Ovary (tissue), 9 donors: ENCODE measurements around the gene C2orf74. TPM values are rescaled to one million over a fixed set of nuclear protein-coding genes. Genes with fewer than 3 reads are reported as not detected.
"Not testable (repeated sequence)": the region's sequence is repeated elsewhere in the genome, so short reads cannot be mapped to it uniquely, and the experiment has no call there.

Experiments used
- DNase-seq, 5 donors: peaks; one replicate each; pipeline ENCODE4 v3.0.0-alpha.2; 2019 to 2020
- H3K27ac ChIP-seq, 2 donors: fragments of 200-600 bp; one replicate each; pipeline versions ENCODE4 v1.5.1 to v1.8.0; 2019 to 2022
- H3K27me3 ChIP-seq: fragments of 200-600 bp; one replicate; pipeline ENCODE4 v1.8.0; 2022
- H3K36me3 ChIP-seq: fragments of 200-600 bp; sonication (generic); one replicate; pipeline ENCODE4 v1.5.1; 2019
- H3K4me1 ChIP-seq: one replicate; pipeline ENCODE4 v1.8.1; 2013; ENCODE audit warnings: mild to moderate bottlenecking, moderate library complexity; ENCODE audit not compliant: insufficient read depth
- H3K4me3 ChIP-seq: fragments of 200-600 bp; sonication (generic); one replicate; pipeline ENCODE4 v1.5.1; 2017
- H3K9me3 ChIP-seq, 2 donors: fragments of 200-600 bp in 1 of 2; sonication (generic) in 1 of 2; one replicate each; pipeline versions ENCODE4 v1.5.1 to v1.8.1; 2013 to 2019; ENCODE audit warnings: mild to moderate bottlenecking in 1 of 2, moderate library complexity in 1 of 2
- EP300 ChIP-seq: sonication (generic); formaldehyde crosslinking; IDR thresholded peaks from one replicate; pipeline ENCODE4 v1.6.1; 2017; ENCODE audit warnings: antibody characterized with exemption
- POLR2A ChIP-seq: fragments of 450-650 bp; IDR thresholded peaks from one replicate; pipeline ENCODE4 v1.6.1; 2017; ENCODE audit warnings: antibody characterized with exemption, mild to moderate bottlenecking, moderate library complexity
- WGBS, 3 donors: extraction: QIAGEN DNeasy Blood & Tissue Kit in 1 of 3; methylation state at CpG; one replicate each; pipeline versions ENCODE4 v1.1.5 to v1.1.7; 2013 to 2017; 5-methylcytosine and 5-hydroxymethylcytosine counted together
- intact Hi-C, 4 donors: fragments of 100-400 bp; cut with DNase I; formaldehyde crosslinking; loops; one replicate each; pipeline versions ENCODE4 v1.11.0 to v1.15.1; 2022 to 2023
- polyA plus RNA-seq, 2 donors: library from polyadenylated mRNA; stranded (reverse); fragments of 200-250 nt in 1 of 2; fragments of 350-450 nt in 1 of 2; fragmentation: Illumina TruSeq in 1 of 2; extraction: RNeasy Lipid Tissue Mini Kit (QIAGEN cat#74804) in 1 of 2; gene quantifications; one replicate each; pipeline ENCODE4 v1.2.3, GENCODE V29; 2013 to 2014
- total RNA-seq, 7 donors: library from RNA; depleted of rRNA in 2 of 7; stranded (reverse); fragments of >200 nt in 2 of 7; fragmentation: NEBNext Ultra II Directional in 3 of 7; extraction: Animal tissue kit (Norgen Biotek cat#: 25700) in 3 of 7; gene quantifications; one replicate each; pipeline versions ENCODE4 v1.1.0 to v1.2.4, GENCODE V29; 2016 to 2023
- TF ChIP-seq, protein P1 (sequence below), 3 donors: fragments of 450-650 bp in 2 of 3; fragments of 200-600 bp in 1 of 3; IDR thresholded peaks; one replicate each; pipeline versions ENCODE4 v1.5.1 to v1.8.0; 2016 to 2022; ENCODE audit warnings: antibody characterized with exemption in 3 of 3, mild to moderate bottlenecking in 1 of 3
- donor health status: DM: no; HTN: no; CAD: no; lungs with moderate emphysema.
- donor health status: DM: no; HTN: no; CAD: no.
- donor health status: Bipolar disorder and iron deficiency.
- donor health status: DM: yes; HTN: yes; CAD: no.
- donor health status: DM: no; HTN: no; CAD: no.
- donor health status: DM: yes; HTN: yes; CAD: no.

Gene C2orf74
- total and polyA plus RNA-seq, 9 donors = 8.6 to 36.7 (median 18.5) TPM

GRCh38 chr2:61193670-61194561, 31.9 kb downstream of the C2orf74 start:
- no peak for DNase-seq
- no peak overlapping the region for H3K27ac ChIP-seq
- H3K4me3 ChIP-seq = no peak overlapping the region
- H3K4me1 ChIP-seq = peaks cover 2% of the 10 kb centered on the region
- WGBS, 3 donors = 75 to 82% (median 80%) methylated on average over 4 of the region's 4 CpGs
- H3K9me3 ChIP-seq = no peaks in the 10 kb centered on the region
- no peak for TF ChIP-seq EP300
- TF ChIP-seq, protein P1, sequence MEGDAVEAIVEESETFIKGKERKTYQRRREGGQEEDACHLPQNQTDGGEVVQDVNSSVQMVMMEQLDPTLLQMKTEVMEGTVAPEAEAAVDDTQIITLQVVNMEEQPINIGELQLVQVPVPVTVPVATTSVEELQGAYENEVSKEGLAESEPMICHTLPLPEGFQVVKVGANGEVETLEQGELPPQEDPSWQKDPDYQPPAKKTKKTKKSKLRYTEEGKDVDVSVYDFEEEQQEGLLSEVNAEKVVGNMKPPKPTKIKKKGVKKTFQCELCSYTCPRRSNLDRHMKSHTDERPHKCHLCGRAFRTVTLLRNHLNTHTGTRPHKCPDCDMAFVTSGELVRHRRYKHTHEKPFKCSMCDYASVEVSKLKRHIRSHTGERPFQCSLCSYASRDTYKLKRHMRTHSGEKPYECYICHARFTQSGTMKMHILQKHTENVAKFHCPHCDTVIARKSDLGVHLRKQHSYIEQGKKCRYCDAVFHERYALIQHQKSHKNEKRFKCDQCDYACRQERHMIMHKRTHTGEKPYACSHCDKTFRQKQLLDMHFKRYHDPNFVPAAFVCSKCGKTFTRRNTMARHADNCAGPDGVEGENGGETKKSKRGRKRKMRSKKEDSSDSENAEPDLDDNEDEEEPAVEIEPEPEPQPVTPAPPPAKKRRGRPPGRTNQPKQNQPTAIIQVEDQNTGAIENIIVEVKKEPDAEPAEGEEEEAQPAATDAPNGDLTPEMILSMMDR (IDR thresholded peaks at IDR 0.05) = no peak
- no peak for TF ChIP-seq POLR2A
- no peaks in the 10 kb centered on the region for H3K27me3 ChIP-seq
- H3K36me3 ChIP-seq = no peaks in the 10 kb centered on the region
- intact Hi-C loops = no loop called here

DNA sequence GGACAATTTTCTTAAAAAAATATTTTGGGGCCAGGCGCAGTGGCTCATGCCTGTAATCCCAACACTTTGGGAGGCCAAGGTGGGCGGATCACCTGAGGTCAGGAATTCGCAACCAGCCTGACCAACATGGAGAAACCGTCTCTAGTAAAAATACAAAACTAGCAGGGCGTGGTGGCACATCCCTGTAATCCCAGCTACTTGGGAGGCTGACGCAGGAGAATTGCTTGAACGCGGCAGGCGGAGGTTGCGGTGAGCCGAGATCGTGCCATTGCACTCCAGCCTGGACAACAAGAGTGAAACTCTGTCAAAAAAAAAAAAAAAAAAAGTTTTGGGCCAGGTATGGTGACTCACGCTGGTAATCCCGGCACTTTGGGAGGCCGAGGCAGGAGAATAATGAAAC, 32.7 kb downstream of the C2orf74 start:
- H3K4me3 ChIP-seq, H3K36me3 ChIP-seq, H3K4me1 ChIP-seq, H3K27ac ChIP-seq, H3K9me3 ChIP-seq, H3K27me3 ChIP-seq, DNase-seq, intact Hi-C loops: not testable (repeated sequence)
- WGBS, 3 donors = 90 to 98% (median 94%) methylated on average over 15 of the region's 15 CpGs

GRCh38 chr2:61196671-61197070, 34.7 kb downstream of the C2orf74 start:
- H3K36me3 ChIP-seq = no peaks in the 10 kb centered on the region
- peaks cover 2% of the 10 kb centered on the region for H3K4me1 ChIP-seq
- no peaks in the 10 kb centered on the region for H3K27me3 ChIP-seq
- 89 to 92% (median 91%) methylated on average over 7 of the region's 7 CpGs for WGBS, 3 donors
- intact Hi-C loops = no loop called here
- DNase-seq = no peak
- TF ChIP-seq POLR2A (no peak), EP300 (no peak)
- no peak overlapping the region for H3K4me3 ChIP-seq
- no peaks in the 10 kb centered on the region for H3K9me3 ChIP-seq
- H3K27ac ChIP-seq = no peak overlapping the region

GRCh38 chr2:61205132-61205531, 43.1 kb downstream of the C2orf74 start:
- no peaks in the 10 kb centered on the region for H3K4me1 ChIP-seq
- DNase-seq = no peak
- no peak overlapping the region for H3K4me3 ChIP-seq
- 90 to 91% (median 91%) methylated on average over 7 of the region's 7 CpGs for WGBS, 3 donors
- H3K27me3 ChIP-seq = no peaks in the 10 kb centered on the region
- intact Hi-C loops = loop anchor here in 1 of 4 donors (10.0 kb wide), 1 partner anchor 310 kb away; no protein-coding TSS in a partner anchor
- no peak overlapping the region for H3K27ac ChIP-seq
- no peaks in the 10 kb centered on the region for H3K36me3 ChIP-seq
- no peaks in the 10 kb centered on the region for H3K9me3 ChIP-seq
- TF ChIP-seq, protein P1 (IDR thresholded peaks at IDR 0.05) = no peak
- TF ChIP-seq POLR2A = no peak
- no peak for TF ChIP-seq EP300

- 87 to 95% (median 90%) methylated on average over 5 of the region's 5 CpGs for WGBS, 3 donors
- intact Hi-C loops = no loop called here
- no peaks in the 10 kb centered on the region for H3K36me3 ChIP-seq
Measured at GRCh38 chr2:61210332-61210981, 48.5 kb downstream of the C2orf74 start.

More at GRCh38 chr2:61210332-61210981, 48.5 kb downstream of the C2orf74 start:
- H3K4me3 ChIP-seq = no peak overlapping the region
- H3K9me3 ChIP-seq = no peaks in the 10 kb centered on the region
- no peak overlapping the region for H3K27ac ChIP-seq
- DNase-seq = no peak
- H3K4me1 ChIP-seq = peaks cover 2% of the 10 kb centered on the region
- no peak for TF ChIP-seq POLR2A
- no peak for TF ChIP-seq EP300
- TF ChIP-seq, protein P1 (IDR thresholded peaks at IDR 0.05) = no peak
- H3K27me3 ChIP-seq = no peaks in the 10 kb centered on the region
